Keratinocyte (primary cell): Measurements from ENCODE around the gene COCH. TPM values are rescaled to one million over a fixed set of nuclear protein-coding genes. Genes with fewer than 3 reads are reported as not detected.

ENCODE experiments used
- DNase-seq: peaks from one replicate; pipeline ENCODE4 v3.0.0-alpha.2; 2011; ENCODE audit warnings: low read depth, missing footprints, low spot score
- FAIRE-seq: peaks from 2 replicates; lab custom pipeline; 2011; peaks lifted over from hg19 to GRCh38; lab: Jason Lieb, UNC
- H2AFZ ChIP-seq: 2 replicates; pipeline ENCODE4 v1.6.0; 2012; ENCODE audit warnings: low read length, control low read depth, inconsistent platforms; ENCODE audit not compliant: control insufficient read depth
- H3K27ac ChIP-seq: 2 replicates; pipeline ENCODE4 v1.5.1; 2011; ENCODE audit warnings: low read length; ENCODE audit not compliant: control insufficient read depth, insufficient read depth
- H3K27me3 ChIP-seq: 3 replicates; pipeline ENCODE4 v1.6.0; 2011; ENCODE audit warnings: low read length; ENCODE audit not compliant: control insufficient read depth, insufficient read depth; ENCODE audit errors: extremely low read depth
- H3K36me3 ChIP-seq, 2 experiments: 2 replicates in 1 of 2; 3 replicates in 1 of 2; pipeline ENCODE4 v1.5.1; 2011; ENCODE audit warnings: low read length in 2 of 2, mild to moderate bottlenecking in 1 of 2; ENCODE audit not compliant: control insufficient read depth in 2 of 2, insufficient read depth in 2 of 2; ENCODE audit errors: extremely low read depth in 1 of 2
- H3K4me1 ChIP-seq: 3 replicates; pipeline ENCODE4 v1.5.1; 2011; ENCODE audit warnings: low read length; ENCODE audit not compliant: control insufficient read depth, insufficient read depth; ENCODE audit errors: extremely low read depth
- H3K4me2 ChIP-seq: 3 replicates; pipeline ENCODE4 v1.6.0; 2011; ENCODE audit warnings: low read depth, low read length; ENCODE audit not compliant: control insufficient read depth, insufficient read depth; ENCODE audit errors: extremely low read depth
- H3K4me3 ChIP-seq, 3 experiments: fragments of 200-600 bp in 1 of 3; sonication (generic) in 1 of 3; 2 replicates in 2 of 3; 3 replicates in 1 of 3; pipeline ENCODE4 v1.5.1; 2011 to 2016; ENCODE audit warnings: low read length in 3 of 3, mild to moderate bottlenecking in 3 of 3, control low read depth in 2 of 3, inconsistent platforms in 1 of 3, low read depth in 1 of 3, mixed read lengths in 1 of 3, mixed run types in 1 of 3, moderate library complexity in 1 of 3; ENCODE audit not compliant: control insufficient read depth in 2 of 3, insufficient read depth in 2 of 3; ENCODE audit errors: extremely low read depth in 1 of 3
- H3K79me2 ChIP-seq: 2 replicates; pipeline ENCODE4 v1.6.0; 2012; ENCODE audit warnings: low read length; ENCODE audit not compliant: control insufficient read depth, insufficient read depth
- H3K9ac ChIP-seq: 3 replicates; pipeline ENCODE4 v1.6.0; 2011; ENCODE audit warnings: low read length; ENCODE audit not compliant: control insufficient read depth, insufficient read depth; ENCODE audit errors: extremely low read depth
- H3K9me1 ChIP-seq: 3 replicates; pipeline ENCODE4 v1.6.0; 2011; ENCODE audit warnings: low read length; ENCODE audit not compliant: control insufficient read depth, insufficient read depth; ENCODE audit errors: extremely low read depth
- H3K9me3 ChIP-seq: 2 replicates; pipeline ENCODE4 v1.5.1; 2012; ENCODE audit warnings: low read depth, low read length; ENCODE audit not compliant: control insufficient read depth
- H4K20me1 ChIP-seq: 3 replicates; pipeline ENCODE4 v1.6.0; 2011; ENCODE audit warnings: low read length; ENCODE audit not compliant: control insufficient read depth, insufficient read depth; ENCODE audit errors: extremely low read depth
- EZH2 ChIP-seq: IDR thresholded peaks from one replicate; pipeline ENCODE4 v1.6.1; 2012; ENCODE audit warnings: inconsistent platforms, mild to moderate bottlenecking, low read length, moderate library complexity
- dilution Hi-C: fragments of 300-500 bp; cut with MboI; formaldehyde crosslinking; loops from one replicate; pipeline ENCODE4 v1.7.0; 2020; ENCODE audit warnings: low sequenced_read_pairs; ENCODE audit not compliant: extremely low pct_ligation_motif_present
- polyA plus RNA-seq, 5 experiments: library from polyadenylated mRNA; depleted of rRNA in 3 of 5; stranded (reverse) in 3 of 5; stranded (forward) in 1 of 5; unstranded in 1 of 5; fragments of >200 nt; gene quantifications; 1 replicate in 1 of 5; 2 replicates in 3 of 5; 3 replicates in 1 of 5; pipeline versions ENCODE4 v1.2.1 to v1.2.3, GENCODE V29; 2011 to 2012; ENCODE audit warnings: missing spikeins in 2 of 5, low read depth in 1 of 5, low replicate concordance in 1 of 5
- TF ChIP-seq, protein P1 (sequence below), 3 experiments: IDR thresholded peaks in 1 of 3; conservative IDR thresholded peaks in 1 of 3; optimal IDR thresholded peaks in 1 of 3; 2 replicates in 2 of 3; 3 replicates in 1 of 3; pipeline versions ENCODE3 to v1.5.1; 2011; ENCODE audit warnings: low read length in 3 of 3, mild to moderate bottlenecking in 3 of 3, moderate library complexity in 2 of 3, control low read depth in 1 of 3, inconsistent platforms in 1 of 3; ENCODE audit not compliant: insufficient read depth in 2 of 3; ENCODE audit errors: extremely low read depth in 1 of 3

The COCH gene
- polyA plus RNA-seq, 1 donor (not counting 4 experiments of a cell fraction or from before 2014, with no cell fraction given), result 0.03 TPM

DNA sequence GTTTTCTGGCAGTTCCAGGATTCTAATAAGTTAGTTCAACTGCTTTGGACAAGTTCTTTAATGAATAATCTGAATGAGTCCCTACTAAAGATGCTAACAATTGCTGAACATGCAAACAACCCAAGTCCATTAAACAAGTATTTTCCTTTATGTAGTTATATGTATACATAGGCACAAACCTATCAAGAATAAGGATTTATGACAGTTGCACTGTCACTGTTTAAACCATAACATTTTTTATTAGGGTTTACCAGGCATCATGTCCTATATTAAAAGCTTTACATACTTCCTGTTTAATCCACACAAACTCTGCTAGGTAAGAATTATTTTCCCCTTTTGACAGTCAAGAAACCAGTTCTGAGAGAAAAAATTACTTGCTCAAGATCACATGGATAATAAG is 31.9 kb upstream of the COCH start:
- DNase-seq (no peak), FAIRE-seq (no peak)
- Histone ChIP-seq H3K4me1 (no peaks in the 10 kb centered on the region), H3K79me2 (no peaks in the 10 kb centered on the region), H3K9ac (no peak overlapping the region), H4K20me1 (no peaks in the 10 kb centered on the region), H3K27ac (no peak overlapping the region), H3K36me3 (no peaks in the 10 kb centered on the region), H3K9me3 (no peaks in the 10 kb centered on the region), H3K4me3 (no peak overlapping the region), H3K4me2 (no peak overlapping the region), H2AFZ (no peak overlapping the region), H3K27me3 (no peaks in the 10 kb centered on the region), H3K9me1 (no peaks in the 10 kb centered on the region)
- no peak for TF ChIP-seq EZH2
- TF ChIP-seq, protein P1, sequence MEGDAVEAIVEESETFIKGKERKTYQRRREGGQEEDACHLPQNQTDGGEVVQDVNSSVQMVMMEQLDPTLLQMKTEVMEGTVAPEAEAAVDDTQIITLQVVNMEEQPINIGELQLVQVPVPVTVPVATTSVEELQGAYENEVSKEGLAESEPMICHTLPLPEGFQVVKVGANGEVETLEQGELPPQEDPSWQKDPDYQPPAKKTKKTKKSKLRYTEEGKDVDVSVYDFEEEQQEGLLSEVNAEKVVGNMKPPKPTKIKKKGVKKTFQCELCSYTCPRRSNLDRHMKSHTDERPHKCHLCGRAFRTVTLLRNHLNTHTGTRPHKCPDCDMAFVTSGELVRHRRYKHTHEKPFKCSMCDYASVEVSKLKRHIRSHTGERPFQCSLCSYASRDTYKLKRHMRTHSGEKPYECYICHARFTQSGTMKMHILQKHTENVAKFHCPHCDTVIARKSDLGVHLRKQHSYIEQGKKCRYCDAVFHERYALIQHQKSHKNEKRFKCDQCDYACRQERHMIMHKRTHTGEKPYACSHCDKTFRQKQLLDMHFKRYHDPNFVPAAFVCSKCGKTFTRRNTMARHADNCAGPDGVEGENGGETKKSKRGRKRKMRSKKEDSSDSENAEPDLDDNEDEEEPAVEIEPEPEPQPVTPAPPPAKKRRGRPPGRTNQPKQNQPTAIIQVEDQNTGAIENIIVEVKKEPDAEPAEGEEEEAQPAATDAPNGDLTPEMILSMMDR (optimal IDR thresholded peaks at IDR 0.05 in 1 of 3, IDR thresholded peaks at IDR 0.05 in 1 of 3, conservative IDR thresholded peaks at IDR 0.05 in 1 of 3; ENCODE audit: extremely low read depth in 1 of 3, insufficient read depth in 2 of 3, low read length in 3 of 3), result no peak
- dilution Hi-C loops, result no loop called here

DNA sequence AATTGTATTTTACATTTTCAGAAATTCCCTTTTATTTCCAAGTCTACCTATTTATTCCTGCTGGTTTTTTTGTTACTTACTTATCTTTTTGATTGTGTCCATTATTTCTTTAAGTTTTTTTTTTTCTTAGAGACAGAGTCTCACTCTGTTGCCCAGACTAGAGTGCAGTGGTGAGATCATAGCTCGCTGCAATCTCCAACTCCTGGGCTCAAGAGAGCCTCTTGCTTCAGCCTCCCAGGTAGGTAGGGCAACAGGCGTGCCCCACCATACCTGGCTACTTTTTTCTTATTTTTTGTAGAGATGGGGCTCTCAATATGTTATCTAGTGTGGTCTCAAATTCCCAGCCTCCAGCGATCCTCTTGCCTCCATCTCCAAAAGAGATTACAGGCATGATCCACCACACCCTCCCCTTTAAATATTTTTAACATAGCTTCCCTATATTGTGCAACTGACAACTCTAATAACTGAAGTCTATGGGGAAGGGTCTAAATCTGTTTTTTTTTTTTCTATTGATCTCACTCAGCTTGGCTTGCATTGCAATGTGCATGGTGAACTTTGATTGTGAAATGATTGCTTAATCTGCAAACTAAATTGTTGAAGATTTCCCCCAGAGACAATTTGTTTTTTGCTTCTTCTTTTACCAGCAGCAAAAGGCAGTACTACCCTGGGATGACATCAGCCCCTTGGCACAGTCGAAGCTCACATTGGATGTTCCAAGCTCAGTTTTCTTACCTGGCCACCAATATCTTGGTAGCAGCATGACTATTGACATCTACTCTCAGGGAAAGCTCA is 25.7 kb upstream of the COCH start:
- dilution Hi-C loops, result no loop called here
- H3K4me2 ChIP-seq, result no peak overlapping the region
- no peak for DNase-seq
- no peaks in the 10 kb centered on the region for H3K4me1 ChIP-seq
- no peak overlapping the region for H2AFZ ChIP-seq
- H3K36me3 ChIP-seq, result no peaks in the 10 kb centered on the region
- no peaks in the 10 kb centered on the region for H3K9me3 ChIP-seq
- H3K27ac ChIP-seq, result no peak overlapping the region
- H3K79me2 ChIP-seq, result no peaks in the 10 kb centered on the region
- no peak for FAIRE-seq
- TF ChIP-seq EZH2, result no peak
- TF ChIP-seq, protein P1 (optimal IDR thresholded peaks at IDR 0.05 in 1 of 3, IDR thresholded peaks at IDR 0.05 in 1 of 3, conservative IDR thresholded peaks at IDR 0.05 in 1 of 3; ENCODE audit: extremely low read depth in 1 of 3, insufficient read depth in 2 of 3, low read length in 3 of 3), result no peak
- H3K4me3 ChIP-seq, result no peak overlapping the region
- H4K20me1 ChIP-seq, result no peaks in the 10 kb centered on the region
- H3K9ac ChIP-seq, result no peak overlapping the region
- peaks cover 4% of the 10 kb centered on the region for H3K27me3 ChIP-seq
- H3K9me1 ChIP-seq, result no peaks in the 10 kb centered on the region
